HEK293T (cell line): ENCODE results near the gene CAPN5.

Experiments used
- ARNT ChIP-seq: fragments of 450-650 bp; IDR thresholded peaks from 2 replicates; pipeline ENCODE4 v1.6.1; 2017; ENCODE audit warnings: mild to moderate bottlenecking
- CTBP1 ChIP-seq: fragments of 450-650 bp; IDR thresholded peaks from 2 replicates; pipeline ENCODE4 v1.6.1; 2016; ENCODE audit warnings: borderline replicate concordance
- ELF4 ChIP-seq: fragments of 450-650 bp; IDR thresholded peaks from 2 replicates; pipeline ENCODE4 v1.6.1; 2017; ENCODE audit warnings: antibody characterized with exemption
- FOXK2 ChIP-seq: fragments of 450-650 bp; IDR thresholded peaks from 2 replicates; pipeline ENCODE4 v1.6.1; 2016; ENCODE audit warnings: mild to moderate bottlenecking
- FOXM1 ChIP-seq: fragments of 450-650 bp; IDR thresholded peaks from 2 replicates; pipeline ENCODE4 v1.6.1; 2017; ENCODE audit warnings: mild to moderate bottlenecking, borderline replicate concordance
- HDGF ChIP-seq: fragments of 450-650 bp; IDR thresholded peaks from 2 replicates; pipeline ENCODE4 v1.6.1; 2017; ENCODE audit warnings: antibody characterized with exemption, borderline replicate concordance
- L3MBTL2 ChIP-seq: fragments of 450-650 bp; conservative IDR thresholded peaks from 2 replicates; pipeline ENCODE4 v1.6.1; 2016; ENCODE audit warnings: mild to moderate bottlenecking
- LEF1 ChIP-seq: fragments of 450-650 bp; IDR thresholded peaks from 2 replicates; pipeline ENCODE4 v1.6.1; 2017; ENCODE audit warnings: mild to moderate bottlenecking, borderline replicate concordance
- SP1 ChIP-seq: fragments of 450-650 bp; IDR thresholded peaks from 2 replicates; pipeline ENCODE4 v1.6.1; 2017
- SUZ12 ChIP-seq: fragments of 450-650 bp; IDR thresholded peaks from 2 replicates; pipeline ENCODE4 v1.6.1; 2016; ENCODE audit warnings: mild to moderate bottlenecking
- TARDBP ChIP-seq: fragments of 450-650 bp; IDR thresholded peaks from 2 replicates; pipeline ENCODE4 v1.6.1; 2016
- ZNF384 ChIP-seq: fragments of 450-650 bp; IDR thresholded peaks from 2 replicates; pipeline ENCODE4 v1.6.1; 2016

- TF ChIP-seq CTBP1 = no peak
- no peak for TF ChIP-seq FOXK2
- TF ChIP-seq HDGF = no peak
- TF ChIP-seq TARDBP = no peak
- no peak for TF ChIP-seq ARNT
- TF ChIP-seq FOXM1 = no peak
- no peak for TF ChIP-seq ZNF384
- TF ChIP-seq ELF4 = no peak
- TF ChIP-seq LEF1 = no peak
- TF ChIP-seq SUZ12 = no peak
- TF ChIP-seq SP1 = no peak
- no peak for TF ChIP-seq L3MBTL2
Measured at GRCh38 chr11:77026743-77027142, 40.0 kb upstream of the CAPN5 start.
